HG03571 (cell line): ENCODE results near the gene ZNF668.
"Not testable (repeated sequence)": the region's sequence is repeated elsewhere in the genome, so short reads cannot be mapped to it uniquely, and the experiment has no call there.

Experiments
- ATAC-seq: cut with Tn5 transposase; IDR thresholded peaks from one replicate; pipeline ENCODE4 v1.9.1; 2021; ENCODE audit not compliant: unreplicated experiment

The ZNF668 gene

GRCh38 chr16:31016018-31016417 lies 58.0 kb downstream of the ZNF668 start:
- ATAC-seq: no peak

DNA sequence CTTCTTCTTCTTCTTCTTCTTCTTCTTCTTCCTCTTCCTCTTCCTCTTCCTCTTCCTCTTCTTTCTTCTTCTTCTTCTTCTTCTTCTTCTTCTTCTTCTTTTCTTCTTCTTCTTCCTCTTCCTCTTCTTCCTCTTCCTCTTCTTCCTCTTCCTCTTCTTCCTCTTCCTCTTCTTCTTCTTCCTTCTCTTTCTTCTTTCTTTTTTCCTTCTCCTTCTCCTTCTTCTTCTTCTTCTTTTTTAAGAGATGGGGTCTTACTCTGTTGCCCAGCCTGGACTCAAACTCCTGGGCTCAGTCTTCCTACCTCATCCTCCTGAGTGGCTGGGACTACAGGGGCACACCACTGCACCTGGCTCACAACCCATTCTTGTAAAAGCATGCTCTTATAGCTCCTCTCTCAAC lies 60.7 kb downstream of the ZNF668 start:
- not testable (repeated sequence) for ATAC-seq

- not testable (repeated sequence) for ATAC-seq
Measured at GRCh38 chr16:31011815-31012214, 62.2 kb downstream of the ZNF668 start.
